Measurements from ENCODE around the gene EFNA2. TPM values are rescaled to one million over a fixed set of nuclear protein-coding genes. Genes with fewer than 3 reads are reported as not detected.

EFNA2 gene
- total and polyA plus RNA-seq, 2 of the 8 experiments (the other 6 are each of a cell fraction or from before 2014, with no cell fraction given) = 4.0 to 7.0 TPM

DNA sequence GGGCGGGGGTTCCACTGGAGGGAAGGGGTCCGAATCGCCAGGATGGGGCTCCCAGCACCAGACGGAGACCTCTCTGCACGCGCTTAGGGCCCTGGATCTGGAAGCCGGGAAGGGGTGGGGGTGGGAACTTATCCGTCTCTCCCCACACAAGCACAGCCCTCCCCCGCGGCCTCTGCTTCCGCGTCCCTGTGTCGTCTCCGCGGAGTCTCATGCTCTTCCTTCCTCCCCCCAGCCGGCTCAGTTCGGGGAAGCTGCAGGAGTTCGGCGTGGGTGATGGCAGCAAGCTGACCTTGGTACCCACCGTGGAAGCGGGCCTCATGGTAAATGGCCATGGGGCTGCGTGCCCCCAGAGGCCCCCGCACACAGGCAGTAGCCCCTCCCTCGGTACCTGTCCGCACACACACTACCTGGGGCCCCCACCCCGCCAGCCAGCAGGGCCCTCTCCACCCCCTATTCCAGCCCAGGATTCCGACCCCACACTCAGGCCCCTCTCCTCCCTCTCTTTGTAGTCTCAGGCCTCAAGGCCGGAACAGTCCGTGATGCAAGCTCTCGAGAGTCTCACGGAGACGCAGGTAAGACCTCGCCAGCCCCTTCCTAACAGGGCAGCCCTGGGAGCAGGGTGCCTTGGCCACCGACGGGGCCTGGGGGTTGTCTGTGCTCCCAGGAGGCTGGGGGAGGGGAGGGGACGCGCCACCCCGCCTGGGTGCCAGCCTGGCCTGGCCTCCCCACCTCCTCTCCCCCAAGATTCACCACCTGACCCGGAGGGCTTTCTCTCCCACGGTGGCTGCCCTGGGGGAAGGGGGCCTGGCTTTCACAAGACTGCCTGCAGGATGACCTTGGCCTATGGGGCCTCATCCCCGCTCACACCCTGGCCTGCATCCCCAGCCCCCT lies 34.1 kb upstream of the EFNA2 start (continued):
- no peak for TF ChIP-seq CHD7 (IDR thresholded peaks at IDR 0.05; ENCODE audit: insufficient replicate concordance, low read length)
- no peak for TF ChIP-seq KDM1A (IDR thresholded peaks at IDR 0.05; ENCODE audit: borderline replicate concordance, low read length)
- TF ChIP-seq SP2 (IDR thresholded peaks at IDR 0.05; ENCODE audit: low read length) = no peak
- no peak for TF ChIP-seq TEAD4 (IDR thresholded peaks at IDR 0.05; ENCODE audit: low read depth, low read length)
